Type B pancreatic cell (in vitro differentiated cells): ENCODE measurements around the gene AFF1. TPM values are rescaled to one million over a fixed set of nuclear protein-coding genes. Genes with fewer than 3 reads are reported as not detected.

Experiments used
- DNase-seq: peaks from one replicate; pipeline ENCODE4 v3.0.0; 2021; ENCODE audit warnings: mixed read lengths; ENCODE audit not compliant: unreplicated experiment; ENCODE audit errors: extremely low spot score
- H3K27ac Mint-ChIP-seq: 2 replicates; pipeline ENCODE4 v1.8.0; 2021; ENCODE audit warnings: mild to moderate bottlenecking, mixed read lengths
- H3K27me3 Mint-ChIP-seq: 2 replicates; pipeline ENCODE4 v1.8.0; 2021; ENCODE audit warnings: mixed read lengths
- H3K36me3 Mint-ChIP-seq: 2 replicates; pipeline ENCODE4 v1.8.0; 2021; ENCODE audit warnings: mixed read lengths
- H3K4me1 Mint-ChIP-seq: one replicate; pipeline ENCODE4 v1.8.0; 2021; ENCODE audit warnings: mixed read lengths; ENCODE audit not compliant: unreplicated experiment
- H3K4me3 Mint-ChIP-seq: 2 replicates; pipeline ENCODE4 v1.8.0; 2021; ENCODE audit warnings: mild to moderate bottlenecking, mixed read lengths
- H3K9me3 Mint-ChIP-seq: 2 replicates; pipeline ENCODE4 v1.8.0; 2021; ENCODE audit warnings: mixed read lengths
- CTCF ChIP-seq: fragments of 200-600 bp; sonication (generic); conservative IDR thresholded peaks from 2 replicates; pipeline ENCODE4 v1.5.0; 2021; ENCODE audit warnings: antibody characterized with exemption, mild to moderate bottlenecking
- total RNA-seq: library from RNA; stranded (reverse); gene quantifications from 2 replicates; pipeline ENCODE4 v1.2.1, GENCODE V29; 2021; ENCODE audit warnings: low replicate concordance

The AFF1 gene
- total RNA-seq, 1 donor from 2014 or later, result 39.7 TPM

GRCh38 chr4:86961605-86962295 lies 26.9 kb downstream of the AFF1 start:
- H3K9me3 Mint-ChIP-seq, result peaks cover 4% of the 10 kb centered on the region
- H3K4me1 Mint-ChIP-seq, result peaks cover 60% of the 10 kb centered on the region
- H3K27me3 Mint-ChIP-seq, result no peaks in the 10 kb centered on the region
- H3K36me3 Mint-ChIP-seq, result peaks cover 5% of the 10 kb centered on the region
- no peak for DNase-seq
- peak overlapping the region; percentile 61 for H3K27ac Mint-ChIP-seq
- no peak for TF ChIP-seq CTCF
- H3K4me3 Mint-ChIP-seq, result peak overlapping the region; percentile 29

- Mint-ChIP-seq H3K4me1 (peaks cover 53% of the 10 kb centered on the region), H3K36me3 (no peaks in the 10 kb centered on the region), H3K27me3 (no peaks in the 10 kb centered on the region), H3K9me3 (no peaks in the 10 kb centered on the region), H3K4me3 (no peak overlapping the region), H3K27ac (no peak overlapping the region)
- no peak for TF ChIP-seq CTCF
- no peak for DNase-seq
Observed at GRCh38 chr4:86963697-86964096, 28.9 kb downstream of the AFF1 start.

- peaks cover 38% of the 10 kb centered on the region for H3K4me1 Mint-ChIP-seq
- H3K9me3 Mint-ChIP-seq, result no peaks in the 10 kb centered on the region
- DNase-seq, result no peak
- no peak for TF ChIP-seq CTCF
- H3K27me3 Mint-ChIP-seq, result no peaks in the 10 kb centered on the region
- no peak overlapping the region for H3K27ac Mint-ChIP-seq
- no peaks in the 10 kb centered on the region for H3K36me3 Mint-ChIP-seq
- no peak overlapping the region for H3K4me3 Mint-ChIP-seq
Observed at GRCh38 chr4:86965019-86965976, 30.5 kb downstream of the AFF1 start.

- H3K36me3 Mint-ChIP-seq, result no peaks in the 10 kb centered on the region
- no peaks in the 10 kb centered on the region for H3K27me3 Mint-ChIP-seq
- no peak overlapping the region for H3K27ac Mint-ChIP-seq
- H3K4me1 Mint-ChIP-seq, result peaks cover 27% of the 10 kb centered on the region
- H3K9me3 Mint-ChIP-seq, result no peaks in the 10 kb centered on the region
- DNase-seq, result no peak
- no peak for TF ChIP-seq CTCF
- H3K4me3 Mint-ChIP-seq, result no peak overlapping the region
Observed at GRCh38 chr4:86967073-86967472, 32.3 kb downstream of the AFF1 start.

- DNase-seq, result no peak
- Mint-ChIP-seq H3K4me1 (peaks cover 25% of the 10 kb centered on the region), H3K9me3 (no peaks in the 10 kb centered on the region), H3K4me3 (no peak overlapping the region), H3K27me3 (no peaks in the 10 kb centered on the region), H3K27ac (no peak overlapping the region), H3K36me3 (no peaks in the 10 kb centered on the region)
- TF ChIP-seq CTCF, result no peak
Observed at GRCh38 chr4:86967798-86968197, 33.0 kb downstream of the AFF1 start.
